Measurements from ENCODE around the gene GRHL1.

DNA sequence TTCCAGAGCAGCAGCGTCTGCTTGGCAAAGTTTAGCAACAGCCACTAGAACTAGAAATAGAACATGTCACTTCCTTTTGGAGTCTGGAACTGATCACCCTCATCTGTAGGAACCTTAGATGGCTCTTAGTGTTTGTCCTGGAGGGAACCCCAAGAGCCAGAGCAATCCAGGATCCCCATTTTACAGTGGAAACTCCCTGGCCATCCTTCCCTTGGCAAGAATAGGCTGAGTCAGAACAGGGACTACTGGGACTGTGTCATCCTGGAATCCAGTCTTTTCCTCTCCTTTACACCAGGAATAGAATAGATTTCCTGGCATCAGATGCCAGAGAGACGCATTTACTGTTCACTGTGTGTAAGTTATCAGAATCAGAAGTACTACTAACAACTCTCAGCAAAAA lies 33.2 kb upstream of the GRHL1 start:
- TF ChIP-seq, protein P1, sequence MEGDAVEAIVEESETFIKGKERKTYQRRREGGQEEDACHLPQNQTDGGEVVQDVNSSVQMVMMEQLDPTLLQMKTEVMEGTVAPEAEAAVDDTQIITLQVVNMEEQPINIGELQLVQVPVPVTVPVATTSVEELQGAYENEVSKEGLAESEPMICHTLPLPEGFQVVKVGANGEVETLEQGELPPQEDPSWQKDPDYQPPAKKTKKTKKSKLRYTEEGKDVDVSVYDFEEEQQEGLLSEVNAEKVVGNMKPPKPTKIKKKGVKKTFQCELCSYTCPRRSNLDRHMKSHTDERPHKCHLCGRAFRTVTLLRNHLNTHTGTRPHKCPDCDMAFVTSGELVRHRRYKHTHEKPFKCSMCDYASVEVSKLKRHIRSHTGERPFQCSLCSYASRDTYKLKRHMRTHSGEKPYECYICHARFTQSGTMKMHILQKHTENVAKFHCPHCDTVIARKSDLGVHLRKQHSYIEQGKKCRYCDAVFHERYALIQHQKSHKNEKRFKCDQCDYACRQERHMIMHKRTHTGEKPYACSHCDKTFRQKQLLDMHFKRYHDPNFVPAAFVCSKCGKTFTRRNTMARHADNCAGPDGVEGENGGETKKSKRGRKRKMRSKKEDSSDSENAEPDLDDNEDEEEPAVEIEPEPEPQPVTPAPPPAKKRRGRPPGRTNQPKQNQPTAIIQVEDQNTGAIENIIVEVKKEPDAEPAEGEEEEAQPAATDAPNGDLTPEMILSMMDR (conservative IDR thresholded peaks at IDR 0.05; ENCODE audit: low read depth, low read length), result no peak
- TF ChIP-seq EZH2 (IDR thresholded peaks at IDR 0.05; ENCODE audit: low read length, unreplicated experiment) (no peak), EZH2phosphoT487 (IDR thresholded peaks at IDR 0.05; ENCODE audit: borderline replicate concordance, low read length) (no peak)

Data from PC-3 (cell line).